ENCODE measurements around the gene SMIM35. TPM values are rescaled to one million over a fixed set of nuclear protein-coding genes. Genes with fewer than 3 reads are reported as not detected.

SMIM35 gene
- total RNA-seq, 4 donors from 2014 or later = not detected

DNA sequence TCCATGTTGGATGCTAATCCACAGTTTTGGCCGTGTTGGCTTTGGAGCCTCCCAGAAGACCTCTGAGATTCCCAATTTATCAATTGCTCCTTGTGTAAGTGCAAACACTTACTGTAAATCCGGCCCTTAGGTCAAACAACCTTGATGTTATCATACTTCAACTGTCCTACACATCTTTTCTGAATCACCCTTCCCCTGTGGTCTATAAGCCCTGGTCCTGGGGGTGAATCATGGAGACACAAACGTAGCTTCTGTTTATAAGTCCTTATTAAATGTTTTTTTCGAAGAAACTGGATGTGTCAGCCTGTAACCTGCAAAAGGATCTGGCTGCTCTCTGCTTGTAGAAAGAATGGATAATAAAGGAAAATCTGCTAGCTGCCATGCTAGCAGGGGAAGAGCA, 102.3 kb downstream of the SMIM35 start:
- no peak for DNase-seq
- Histone ChIP-seq H3K9me3 (no peaks in the 10 kb centered on the region), H3K36me3 (no peaks in the 10 kb centered on the region), H3K27ac (no peak overlapping the region), H3K27me3 (no peaks in the 10 kb centered on the region), H3K4me1 (peaks cover 0 to 14% (median 6%) of the 10 kb centered on the region in 4 donors), H3K4me3 (no peak overlapping the region)
- TF ChIP-seq CTCF (IDR thresholded peaks at IDR 0.05) (no peak), POLR2A (IDR thresholded peaks at IDR 0.05) (no peak)

DNA sequence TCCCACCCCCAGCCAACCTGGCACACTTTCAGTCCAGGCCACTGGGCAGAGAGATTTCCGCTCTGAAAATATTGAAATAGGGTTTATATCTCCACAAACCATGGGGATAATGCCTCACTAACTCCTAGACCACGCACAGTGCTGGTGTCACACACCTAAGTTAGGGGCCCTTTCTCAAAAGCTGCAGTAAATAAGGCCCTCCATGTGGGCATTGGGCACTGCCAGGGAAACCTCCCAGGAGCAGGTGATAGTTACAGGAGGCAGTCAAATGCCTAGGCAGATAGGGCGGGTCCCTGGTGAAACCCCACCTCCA, 103.6 kb downstream of the SMIM35 start:
- H3K36me3 ChIP-seq = no peaks in the 10 kb centered on the region
- TF ChIP-seq CTCF (IDR thresholded peaks at IDR 0.05) (no peak), POLR2A (IDR thresholded peaks at IDR 0.05) (no peak)
- no peaks in the 10 kb centered on the region for H3K27me3 ChIP-seq
- H3K4me3 ChIP-seq = no peak overlapping the region
- no peaks in the 10 kb centered on the region for H3K9me3 ChIP-seq
- no peak overlapping the region for H3K27ac ChIP-seq
- DNase-seq = peak in 1 of 3 donors; percentile 38
- peaks cover 0 to 11% (median 5%) of the 10 kb centered on the region in 4 donors for H3K4me1 ChIP-seq

DNA sequence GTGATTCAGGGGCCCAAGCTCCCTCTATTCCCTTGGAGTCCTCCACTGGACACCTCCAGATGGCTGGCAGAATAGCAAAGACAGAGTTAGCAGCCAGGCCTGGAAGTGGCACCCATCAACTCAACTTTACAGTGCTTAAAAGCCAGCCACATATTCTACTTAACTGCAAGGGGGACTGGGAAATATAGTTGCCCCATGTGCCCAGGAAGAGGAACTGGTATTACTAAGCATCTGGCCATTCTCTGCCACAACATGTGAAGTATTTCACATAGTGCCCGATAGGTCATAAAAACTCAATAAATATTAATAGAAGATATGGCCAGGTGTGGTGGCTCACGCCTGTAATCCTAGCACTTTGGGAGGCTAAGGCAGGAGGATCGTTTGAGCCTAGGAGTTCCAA, 106.0 kb downstream of the SMIM35 start:
- DNase-seq = peak in 1 of 3 donors; percentile 17
- H3K27me3 ChIP-seq = no peaks in the 10 kb centered on the region
- no peaks in the 10 kb centered on the region for H3K36me3 ChIP-seq
- H3K27ac ChIP-seq = no peak overlapping the region
- no peaks in the 10 kb centered on the region for H3K9me3 ChIP-seq
- H3K4me3 ChIP-seq = no peak overlapping the region
- TF ChIP-seq CTCF (IDR thresholded peaks at IDR 0.05) (no peak), POLR2A (IDR thresholded peaks at IDR 0.05) (no peak)
- peaks cover 0 to 4% (median under 1%) of the 10 kb centered on the region in 4 donors for H3K4me1 ChIP-seq

GRCh38 chr11:117980280-117980679, 106.5 kb downstream of the SMIM35 start:
- no peaks in the 10 kb centered on the region for H3K36me3 ChIP-seq
- peaks cover 0 to 4% (median 0%) of the 10 kb centered on the region in 4 donors for H3K4me1 ChIP-seq
- H3K27me3 ChIP-seq = no peaks in the 10 kb centered on the region
- H3K4me3 ChIP-seq = no peak overlapping the region
- H3K27ac ChIP-seq = no peak overlapping the region
- TF ChIP-seq POLR2A (IDR thresholded peaks at IDR 0.05) = no peak
- no peak for TF ChIP-seq CTCF (IDR thresholded peaks at IDR 0.05)
- H3K9me3 ChIP-seq = no peaks in the 10 kb centered on the region
- no peak for DNase-seq

GRCh38 chr11:117979481-117980211, 107.1 kb downstream of the SMIM35 start:
- TF ChIP-seq CTCF (IDR thresholded peaks at IDR 0.05) (no peak), POLR2A (IDR thresholded peaks at IDR 0.05) (no peak)
- Histone ChIP-seq H3K36me3 (no peaks in the 10 kb centered on the region), H3K9me3 (no peaks in the 10 kb centered on the region), H3K27me3 (no peaks in the 10 kb centered on the region), H3K27ac (peak overlapping the region in 2 of 4 donors; percentile 4 to 19), H3K4me3 (no peak overlapping the region), H3K4me1 (peaks cover 0 to 4% (median 0%) of the 10 kb centered on the region in 4 donors)
- DNase-seq = peak in 2 of 3 donors; percentile 59 to 62
